HG03457 (cell line): ENCODE data around the gene MTA1.

Experiments
- ATAC-seq: cut with Tn5 transposase; IDR thresholded peaks from one replicate; pipeline ENCODE4 v1.9.1; 2021; ENCODE audit warnings: moderate number of reproducible peaks; ENCODE audit not compliant: unreplicated experiment

The MTA1 gene

GRCh38 chr14:105460116-105460515 lies 40.5 kb downstream of the MTA1 start:
- ATAC-seq = no peak

- ATAC-seq = no peak
These were observed 41.0 kb downstream of the MTA1 start for GRCh38 chr14:105460616-105461015.

DNA sequence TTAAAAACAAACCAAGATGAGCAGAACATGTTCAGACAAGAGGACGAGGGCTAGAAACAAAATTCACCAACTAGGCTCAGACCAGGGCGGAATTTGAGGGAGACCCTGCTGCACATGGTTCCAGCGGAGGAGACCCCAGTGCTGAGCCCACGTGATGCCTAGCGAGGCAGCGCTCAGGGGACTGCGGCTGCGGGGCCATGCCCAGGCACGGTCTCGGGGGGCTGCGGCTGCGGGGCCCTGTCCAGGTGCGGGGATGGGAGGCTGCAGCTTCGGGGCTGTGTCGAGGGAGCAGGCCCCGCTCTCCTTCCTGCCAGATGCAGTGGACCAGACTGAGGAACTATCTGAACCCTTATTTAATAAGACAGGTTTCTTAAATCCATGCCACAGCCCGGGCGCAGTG lies 42.3 kb downstream of the MTA1 start:
- ATAC-seq = no peak

GRCh38 chr14:105464501-105464900 lies 44.9 kb downstream of the MTA1 start:
- no peak for ATAC-seq

- no peak for ATAC-seq
These were observed 45.8 kb downstream of the MTA1 start for GRCh38 chr14:105465209-105466031.

GRCh38 chr14:105466531-105467248 lies 47.1 kb downstream of the MTA1 start:
- ATAC-seq = no peak

GRCh38 chr14:105467249-105467941 lies 47.8 kb downstream of the MTA1 start:
- no peak for ATAC-seq

DNA sequence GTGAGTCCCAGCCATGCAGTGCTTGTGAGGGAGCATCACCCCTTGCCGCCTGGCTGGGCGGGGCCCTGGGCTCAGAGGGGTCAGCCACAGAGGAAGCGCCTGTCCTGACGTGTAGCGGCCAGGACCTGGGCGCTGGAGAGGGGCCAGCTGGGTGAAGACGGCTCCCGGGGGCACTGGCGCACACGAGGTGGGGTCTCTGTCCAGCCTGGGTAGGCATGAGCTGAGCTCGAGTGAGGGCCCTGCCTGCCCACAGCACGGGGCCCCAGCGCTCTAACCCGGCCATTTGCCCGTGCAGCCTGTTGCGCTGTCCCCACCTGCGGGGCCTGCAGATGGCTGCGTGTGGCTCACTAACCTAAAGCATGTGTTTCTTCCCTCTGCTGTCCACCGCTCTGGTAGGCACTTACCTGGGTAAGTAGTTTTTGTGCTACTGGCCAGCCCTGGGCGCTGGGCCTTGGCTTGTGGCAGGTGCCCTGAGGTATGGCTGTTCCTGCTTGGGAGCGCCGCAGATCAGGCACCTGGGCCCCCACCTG lies 48.4 kb downstream of the MTA1 start:
- no peak for ATAC-seq

DNA sequence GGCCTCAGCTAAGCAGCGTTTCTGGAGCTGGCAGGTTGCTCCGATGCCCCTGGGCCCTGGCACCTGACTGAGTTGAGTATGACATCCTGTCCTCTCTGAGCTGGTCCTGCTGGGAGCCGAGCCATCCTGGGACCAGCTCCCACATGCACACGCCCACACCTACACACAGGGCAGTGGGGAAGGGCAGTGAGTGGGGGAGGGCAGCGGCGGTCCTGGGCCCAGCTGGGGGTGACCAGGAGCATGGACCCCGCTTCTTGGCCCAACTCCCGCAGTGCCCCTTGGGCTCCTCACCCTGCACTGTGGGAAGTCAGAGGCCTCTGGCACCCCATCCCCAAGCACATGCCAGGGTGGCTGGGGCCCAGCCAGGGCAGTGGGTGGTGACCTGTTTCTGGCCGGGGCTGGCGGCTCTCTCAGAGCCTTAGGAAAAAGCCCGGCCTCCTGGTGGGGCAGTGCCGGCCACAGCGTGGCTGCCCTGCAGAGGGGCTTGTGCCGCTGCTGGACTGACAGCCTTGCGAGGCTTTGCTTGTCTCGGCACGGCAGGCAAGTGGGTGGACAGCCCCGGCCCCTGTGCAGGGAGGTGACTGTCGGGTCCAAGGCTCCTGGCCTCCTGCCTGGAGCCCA lies 49.1 kb downstream of the MTA1 start:
- no peak for ATAC-seq

GRCh38 chr14:105469456-105470349 lies 50.1 kb downstream of the MTA1 start:
- no peak for ATAC-seq

GRCh38 chr14:105470350-105471296 lies 51.0 kb downstream of the MTA1 start:
- ATAC-seq = no peak

DNA sequence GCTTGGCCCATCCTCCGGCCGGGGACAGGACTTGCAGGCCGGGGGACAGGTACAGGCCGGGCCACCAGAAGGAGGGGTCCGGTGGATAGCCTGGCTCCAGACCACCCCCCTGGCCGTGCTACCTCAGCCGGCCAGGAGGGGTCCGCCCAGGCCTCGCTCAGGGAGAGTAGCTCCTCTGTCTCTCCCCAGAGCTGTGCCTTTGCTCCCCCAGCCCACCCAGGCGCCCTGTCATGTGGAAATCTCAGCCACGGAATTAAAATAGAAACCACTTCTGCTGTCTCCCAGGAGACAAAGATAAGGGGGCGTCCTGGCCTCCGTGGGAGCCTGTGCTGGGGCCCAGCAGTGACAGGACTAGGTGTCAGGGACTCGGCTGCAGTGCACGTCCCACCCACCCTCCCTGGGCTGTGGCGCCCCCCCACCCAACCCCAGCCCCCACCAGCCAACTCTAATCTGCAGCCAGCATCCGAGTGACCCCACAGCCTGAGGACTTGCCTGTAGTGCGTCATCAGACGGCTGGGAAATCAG lies 51.7 kb downstream of the MTA1 start:
- no peak for ATAC-seq

GRCh38 chr14:105471823-105472485 lies 52.3 kb downstream of the MTA1 start:
- no peak for ATAC-seq

- no peak for ATAC-seq
These were observed 52.9 kb downstream of the MTA1 start for GRCh38 chr14:105472486-105472991.

DNA sequence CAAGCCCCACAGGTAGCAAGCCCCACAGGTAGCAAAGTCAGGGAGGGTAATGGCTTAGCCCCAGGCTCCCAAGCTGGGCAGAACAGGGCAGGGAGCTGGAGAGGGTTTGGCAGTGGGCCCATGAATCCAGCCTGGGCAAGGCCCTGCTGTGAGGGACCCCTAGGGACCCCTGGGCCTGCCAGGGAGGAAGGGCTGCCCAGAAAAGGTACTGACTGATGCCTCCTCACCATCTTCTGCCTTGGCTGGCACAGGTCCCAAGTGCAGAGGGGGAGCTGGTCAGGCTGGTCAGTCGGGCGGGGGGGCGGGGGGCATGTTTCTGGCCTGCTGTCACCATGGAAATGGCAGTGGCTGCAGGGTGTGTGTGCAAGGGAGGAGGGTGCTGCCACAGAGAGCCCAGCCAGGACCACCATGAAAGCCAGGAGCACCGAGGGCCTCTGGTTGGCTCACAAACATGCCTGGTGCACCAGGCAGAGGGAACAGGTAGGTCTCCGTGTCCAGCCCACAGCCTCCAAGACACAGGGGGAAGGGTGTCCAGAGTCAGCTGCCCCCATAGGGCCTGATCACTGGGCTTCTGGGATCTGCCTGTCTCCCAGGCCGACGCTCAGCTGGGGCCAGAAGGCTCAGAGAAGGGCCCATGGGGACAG lies 53.5 kb downstream of the MTA1 start:
- no peak for ATAC-seq

DNA sequence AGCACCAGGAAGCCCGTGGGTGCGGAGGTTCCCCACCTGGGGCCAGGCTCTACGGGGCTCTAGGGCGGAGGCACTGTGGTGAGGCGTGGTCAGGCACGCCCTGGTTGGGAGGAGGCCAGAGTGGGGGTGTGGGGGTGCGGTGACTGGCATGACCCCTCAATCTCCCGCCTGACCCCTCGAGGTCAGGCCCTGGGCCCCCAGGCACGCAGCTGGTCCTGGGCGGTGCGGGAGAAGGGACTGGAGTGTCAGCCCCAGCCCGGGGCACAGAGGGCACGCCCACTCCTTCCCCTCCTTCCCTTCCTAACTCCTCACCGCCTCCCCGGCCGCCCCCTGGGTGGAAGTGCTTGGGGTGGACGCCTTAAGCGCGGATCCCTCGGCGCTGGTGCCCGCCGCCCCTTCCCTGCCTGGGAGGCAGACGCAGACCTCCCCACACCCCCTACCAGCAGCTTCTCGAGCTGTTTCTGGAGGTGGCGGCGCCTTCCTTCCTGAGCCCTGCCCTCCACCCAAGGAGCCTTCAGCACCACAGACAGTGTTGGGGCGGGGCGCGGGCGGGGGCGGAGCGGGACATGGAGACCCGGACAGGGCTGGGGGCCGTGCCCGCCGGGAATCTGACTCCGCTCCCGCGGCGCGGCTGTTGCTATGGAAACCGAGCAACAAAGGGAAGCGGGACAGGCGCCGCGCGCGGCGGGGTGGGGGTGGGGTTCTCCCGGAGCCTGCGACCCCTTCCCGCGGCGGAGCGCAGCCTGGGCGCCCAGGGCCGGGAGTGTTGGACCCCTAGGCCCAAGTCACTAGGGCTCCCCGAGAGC lies 54.3 kb downstream of the MTA1 start:
- ATAC-seq = no peak
